Measurements from ENCODE around the gene RPL3.

RPL3 gene

GRCh38 chr22:39297490-39298240, 21.8 kb downstream of the RPL3 start:
- peak; percentile 30 for DNase-seq

- DNase-seq = no peak
Observed at GRCh38 chr22:39296981-39297489, 22.4 kb downstream of the RPL3 start.

GRCh38 chr22:39296535-39296934, 22.9 kb downstream of the RPL3 start:
- no peak for DNase-seq

- no peak for DNase-seq
Observed at GRCh38 chr22:39294571-39295468, 24.6 kb downstream of the RPL3 start.

GRCh38 chr22:39293766-39294368, 25.6 kb downstream of the RPL3 start:
- DNase-seq = no peak

- no peak for DNase-seq
Observed at GRCh38 chr22:39292561-39293074, 26.8 kb downstream of the RPL3 start.

GRCh38 chr22:39292031-39292462, 27.4 kb downstream of the RPL3 start:
- DNase-seq = no peak

- no peak for DNase-seq
Observed at GRCh38 chr22:39291523-39291922, 27.9 kb downstream of the RPL3 start.

GRCh38 chr22:39290724-39291161, 28.7 kb downstream of the RPL3 start:
- DNase-seq = no peak

GRCh38 chr22:39289975-39290720, 29.3 kb downstream of the RPL3 start:
- DNase-seq = no peak

GRCh38 chr22:39289533-39289932, 29.9 kb downstream of the RPL3 start:
- no peak for DNase-seq

- DNase-seq = no peak
Observed at GRCh38 chr22:39288135-39288898, 31.1 kb downstream of the RPL3 start.

- DNase-seq = no peak
Observed at GRCh38 chr22:39287076-39287725, 32.2 kb downstream of the RPL3 start.

- no peak for DNase-seq
Observed at GRCh38 chr22:39284983-39285382, 34.4 kb downstream of the RPL3 start.

GRCh38 chr22:39284142-39284980, 35.1 kb downstream of the RPL3 start:
- DNase-seq = no peak

- DNase-seq = no peak
Observed at GRCh38 chr22:39283322-39284141, 35.9 kb downstream of the RPL3 start.

- DNase-seq = no peak
Observed at GRCh38 chr22:39282645-39283321, 36.6 kb downstream of the RPL3 start.

- DNase-seq = no peak
Observed at GRCh38 chr22:39281126-39281525, 38.3 kb downstream of the RPL3 start.
